TTC549 (cell line): ENCODE results near the gene UNC80.
"Not testable (repeated sequence)": the region's sequence is repeated elsewhere in the genome, so short reads cannot be mapped to it uniquely, and the experiment has no call there.

Experiments
- FAIRE-seq: peaks from 2 replicates; lab custom pipeline; 2012; peaks lifted over from hg19 to GRCh38; lab: Jason Lieb, UNC

Gene UNC80

GRCh38 chr2:209771474-209772289 lies at the start of gene UNC80:
UNC80 (plus strand) TSS chr2:209771832; CDS start chr2:209772073, 241 bp downstream.
- no peak for FAIRE-seq

- FAIRE-seq: no peak
Measured at GRCh38 chr2:209726311-209726710, 45.3 kb upstream of the UNC80 start.

GRCh38 chr2:209727077-209727476 lies 44.6 kb upstream of the UNC80 start:
- no peak for FAIRE-seq

- no peak for FAIRE-seq
Measured at GRCh38 chr2:209734805-209735204, 36.8 kb upstream of the UNC80 start.

DNA sequence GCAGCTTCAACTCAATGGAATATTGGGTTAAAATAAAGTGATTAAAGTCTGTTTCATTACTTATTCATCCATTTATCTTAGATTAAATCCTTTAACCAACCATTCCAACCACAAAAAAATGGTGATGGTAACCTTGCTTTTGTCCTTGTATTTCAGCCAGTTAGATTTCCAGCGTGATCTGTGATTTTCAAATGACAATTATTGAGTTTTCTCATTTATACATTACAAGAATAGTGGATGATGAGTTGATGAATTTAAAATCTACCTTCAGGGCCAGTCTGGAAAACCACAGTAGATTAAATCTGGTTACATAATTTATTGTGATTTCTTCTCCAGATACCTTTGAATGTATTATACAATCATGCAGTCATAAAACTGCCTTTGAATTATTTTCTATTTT lies 29.7 kb upstream of the UNC80 start:
- FAIRE-seq: no peak

DNA sequence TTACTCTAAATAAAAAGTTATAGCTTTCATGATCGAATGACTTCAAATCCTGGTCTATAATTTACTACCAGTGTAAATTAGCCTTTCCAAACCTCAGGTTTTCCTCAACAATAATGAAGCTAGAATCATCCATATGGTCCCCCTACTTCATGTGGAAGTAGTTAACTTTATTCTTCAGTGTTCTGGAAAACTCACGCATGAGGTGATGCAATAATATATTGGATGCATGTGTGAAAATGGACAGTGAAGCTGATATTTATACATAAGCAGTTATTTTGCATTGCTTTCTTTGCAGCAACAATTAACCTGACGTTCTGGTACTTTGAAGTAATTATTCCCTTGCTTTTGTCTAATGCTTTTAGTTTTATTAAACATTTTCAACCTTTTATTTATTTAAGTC lies 18.6 kb upstream of the UNC80 start:
- FAIRE-seq: no peak

GRCh38 chr2:209757163-209757562 lies 14.5 kb upstream of the UNC80 start:
- FAIRE-seq: no peak

DNA sequence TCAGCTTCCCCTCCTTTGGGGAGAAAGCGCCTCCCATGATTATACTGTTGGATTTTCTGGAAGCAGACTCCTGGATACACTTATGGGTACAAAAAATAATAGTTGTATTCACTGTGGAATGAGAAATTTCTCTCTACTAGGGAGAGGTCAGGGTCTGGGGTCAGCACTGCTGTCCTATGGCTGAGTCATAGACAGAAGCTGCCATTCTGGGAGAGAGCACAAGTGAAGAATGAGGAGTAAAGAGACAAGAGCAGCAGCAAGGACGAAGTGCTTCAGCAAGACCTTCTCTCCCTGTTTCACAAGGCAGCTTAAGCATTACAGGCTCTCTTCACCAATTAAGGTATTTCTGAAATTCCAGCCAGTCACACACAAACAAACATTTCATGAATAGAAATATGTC lies 10.1 kb upstream of the UNC80 start:
- FAIRE-seq: no peak

GRCh38 chr2:209762563-209762962 lies 9.1 kb upstream of the UNC80 start:
- FAIRE-seq: no peak

GRCh38 chr2:209763106-209763505 lies 8.5 kb upstream of the UNC80 start:
- no peak for FAIRE-seq

GRCh38 chr2:209766613-209767012 lies 5.0 kb upstream of the UNC80 start:
- no peak for FAIRE-seq

GRCh38 chr2:209767316-209767715 lies 4.3 kb upstream of the UNC80 start:
- FAIRE-seq: no peak

- no peak for FAIRE-seq
Measured at GRCh38 chr2:209768557-209768956, 3.1 kb upstream of the UNC80 start.

DNA sequence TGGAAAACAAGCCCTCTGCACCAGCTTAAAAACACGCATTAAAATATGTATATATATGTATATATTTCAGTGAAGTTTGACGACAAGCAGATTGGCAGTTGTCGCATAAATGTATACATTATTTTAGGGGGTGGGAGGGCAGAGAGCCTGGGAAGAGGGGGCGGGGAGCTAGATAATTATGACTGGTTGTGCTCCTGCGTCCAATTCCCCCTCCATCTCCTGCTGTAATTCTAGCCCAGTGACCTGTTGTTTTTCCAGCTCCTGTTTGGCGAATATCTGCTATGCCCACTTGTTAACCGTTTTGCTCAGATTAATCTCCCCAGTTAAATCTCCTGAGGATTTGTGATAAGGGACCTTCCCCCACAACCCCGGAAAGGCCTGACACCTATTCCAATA lies 656 bp downstream of the UNC80 start:
- no peak for FAIRE-seq

- FAIRE-seq: no peak
Measured at GRCh38 chr2:209773377-209773776, 1.7 kb downstream of the UNC80 start.

- no peak for FAIRE-seq
Measured at GRCh38 chr2:209787416-209787815, 15.8 kb downstream of the UNC80 start.

GRCh38 chr2:209788925-209789324 lies 17.3 kb downstream of the UNC80 start:
- no peak for FAIRE-seq

GRCh38 chr2:209790066-209790728 lies 18.6 kb downstream of the UNC80 start:
- FAIRE-seq: no peak

- no peak for FAIRE-seq
Measured at GRCh38 chr2:209791151-209791550, 19.5 kb downstream of the UNC80 start.

GRCh38 chr2:209795425-209795824 lies 23.8 kb downstream of the UNC80 start:
- FAIRE-seq: not testable (repeated sequence)

GRCh38 chr2:209805351-209805750 lies 33.7 kb downstream of the UNC80 start:
- FAIRE-seq: no peak

GRCh38 chr2:209806318-209806717 lies 34.7 kb downstream of the UNC80 start:
- FAIRE-seq: no peak

DNA sequence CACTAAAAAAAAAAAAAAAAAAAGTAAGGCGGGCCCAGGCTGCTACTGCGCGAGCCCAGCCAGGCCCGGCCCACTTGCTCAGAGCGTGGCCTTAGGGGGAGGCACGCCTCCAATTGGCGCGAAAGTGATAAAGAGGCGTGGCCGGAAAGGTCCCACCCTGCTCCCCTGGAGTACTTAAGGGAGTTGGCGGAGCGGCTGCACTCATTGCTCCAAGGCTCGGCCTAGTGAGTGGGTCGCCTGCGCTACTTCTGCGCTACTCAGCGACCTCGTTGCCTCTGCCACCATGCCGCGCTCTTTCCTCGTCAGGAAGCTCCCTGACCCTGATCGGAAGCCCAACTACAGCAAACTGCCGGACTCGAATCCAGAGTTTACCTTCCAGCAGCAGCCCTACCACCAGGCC lies 36.9 kb downstream of the UNC80 start:
- no peak for FAIRE-seq

- FAIRE-seq: no peak
Measured at GRCh38 chr2:209809256-209809655, 37.6 kb downstream of the UNC80 start.
